ENCODE results near the gene FAM117B. TPM values are rescaled to one million over a fixed set of nuclear protein-coding genes. Genes with fewer than 3 reads are reported as not detected.

Gene FAM117B
- total RNA-seq, 2 donors from 2014 or later: 7.0 to 17.1 TPM

DNA sequence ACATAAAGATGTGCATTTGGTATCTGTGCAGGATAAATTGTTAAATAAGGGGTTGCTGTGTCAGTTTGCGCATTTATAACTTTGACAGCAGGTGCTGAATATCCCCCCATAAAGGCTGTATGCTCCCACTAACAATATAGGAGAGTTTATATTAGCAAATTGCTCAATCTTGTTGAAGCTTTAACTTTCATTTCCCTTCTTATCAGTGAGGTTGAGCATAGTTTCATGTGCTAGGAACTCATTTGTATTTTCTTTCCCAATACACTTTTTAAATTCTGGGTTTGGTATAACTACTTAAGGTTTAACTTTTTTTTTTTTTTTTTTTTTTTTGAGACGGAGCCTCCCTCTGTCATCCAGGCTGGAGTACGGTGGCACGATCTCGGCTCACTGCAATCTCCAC, 89.0 kb downstream of the FAM117B start:
- H3K27me3 ChIP-seq: no peaks in the 10 kb centered on the region
- no peaks in the 10 kb centered on the region for H3K36me3 ChIP-seq (replicated peaks in 1 of 2; ENCODE audit: insufficient read depth in 1 of 2, low read depth in 2 of 2)
- no peaks in the 10 kb centered on the region for H3K9me3 ChIP-seq
- no peaks in the 10 kb centered on the region for H3K4me1 ChIP-seq
- no peak overlapping the region for H3K27ac ChIP-seq
- ATAC-seq: no peak
- TF ChIP-seq POLR2A (IDR thresholded peaks at IDR 0.05): no peak
- TF ChIP-seq, protein P1, sequence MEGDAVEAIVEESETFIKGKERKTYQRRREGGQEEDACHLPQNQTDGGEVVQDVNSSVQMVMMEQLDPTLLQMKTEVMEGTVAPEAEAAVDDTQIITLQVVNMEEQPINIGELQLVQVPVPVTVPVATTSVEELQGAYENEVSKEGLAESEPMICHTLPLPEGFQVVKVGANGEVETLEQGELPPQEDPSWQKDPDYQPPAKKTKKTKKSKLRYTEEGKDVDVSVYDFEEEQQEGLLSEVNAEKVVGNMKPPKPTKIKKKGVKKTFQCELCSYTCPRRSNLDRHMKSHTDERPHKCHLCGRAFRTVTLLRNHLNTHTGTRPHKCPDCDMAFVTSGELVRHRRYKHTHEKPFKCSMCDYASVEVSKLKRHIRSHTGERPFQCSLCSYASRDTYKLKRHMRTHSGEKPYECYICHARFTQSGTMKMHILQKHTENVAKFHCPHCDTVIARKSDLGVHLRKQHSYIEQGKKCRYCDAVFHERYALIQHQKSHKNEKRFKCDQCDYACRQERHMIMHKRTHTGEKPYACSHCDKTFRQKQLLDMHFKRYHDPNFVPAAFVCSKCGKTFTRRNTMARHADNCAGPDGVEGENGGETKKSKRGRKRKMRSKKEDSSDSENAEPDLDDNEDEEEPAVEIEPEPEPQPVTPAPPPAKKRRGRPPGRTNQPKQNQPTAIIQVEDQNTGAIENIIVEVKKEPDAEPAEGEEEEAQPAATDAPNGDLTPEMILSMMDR (IDR thresholded peaks at IDR 0.05): no peak
- intact Hi-C loops (cut with DNase I): no loop called here
- WGBS, 2 donors: 98 to 99% methylated on average over 5 of the region's 5 CpGs
- DNase-seq: no peak
- no peak overlapping the region for H3K4me3 ChIP-seq

DNA sequence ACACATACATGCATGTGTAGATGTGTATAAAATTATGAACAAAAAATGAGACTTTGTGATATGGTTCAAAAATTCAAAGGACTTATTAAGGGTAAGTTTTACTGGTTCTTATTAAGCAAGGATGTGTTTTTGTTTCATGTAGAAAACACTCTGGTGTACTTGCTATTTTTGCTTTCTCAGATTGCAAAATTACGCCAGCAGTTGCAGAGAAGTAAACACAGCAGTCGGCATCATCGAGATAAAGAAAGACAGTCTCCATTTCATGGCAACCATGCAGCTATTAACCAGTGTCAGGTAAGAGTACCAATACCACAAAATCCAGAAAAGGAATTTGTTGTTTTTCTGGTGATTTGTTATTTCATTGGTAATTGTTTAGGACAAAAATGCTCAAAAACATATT, 91.3 kb downstream of the FAM117B start:
- ATAC-seq: no peak
- WGBS, 2 donors: 57 to 69% methylated on average over 3 of the region's 3 CpGs
- TF ChIP-seq, protein P1 (IDR thresholded peaks at IDR 0.05): no peak
- TF ChIP-seq POLR2A (IDR thresholded peaks at IDR 0.05): no peak
- H3K9me3 ChIP-seq: no peaks in the 10 kb centered on the region
- no peaks in the 10 kb centered on the region for H3K4me1 ChIP-seq
- no peak overlapping the region for H3K27ac ChIP-seq
- no peaks in the 10 kb centered on the region for H3K27me3 ChIP-seq
- intact Hi-C loops (cut with DNase I): no loop called here
- H3K4me3 ChIP-seq: no peak overlapping the region
- no peak for DNase-seq
- no peaks in the 10 kb centered on the region for H3K36me3 ChIP-seq (replicated peaks in 1 of 2; ENCODE audit: insufficient read depth in 1 of 2, low read depth in 2 of 2)

DNA sequence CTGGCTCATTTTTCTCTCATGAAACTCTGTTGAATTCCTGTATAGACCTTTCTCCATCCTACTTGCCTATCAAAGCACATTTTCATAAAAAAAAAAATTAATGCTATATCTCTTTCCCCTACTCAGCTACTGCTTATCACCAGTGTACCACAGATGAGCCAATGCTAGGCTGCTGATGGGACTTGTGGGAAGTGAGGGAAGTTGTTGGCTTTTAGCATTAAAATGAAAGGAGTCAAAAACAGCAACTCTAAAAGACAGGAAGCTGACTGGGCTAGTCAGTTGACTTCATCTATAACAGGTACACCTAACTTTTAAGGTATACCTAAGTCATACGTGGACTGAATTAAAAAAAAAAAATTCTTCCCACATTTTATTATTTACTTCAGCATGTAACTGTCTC, 102.1 kb downstream of the FAM117B start:
- Histone ChIP-seq H3K4me3 (no peak overlapping the region), H3K9me3 (peaks cover 0 to 5% (median 0%) of the 10 kb centered on the region in 3 donors), H3K36me3 (replicated peaks in 1 of 2; ENCODE audit: insufficient read depth in 1 of 2, low read depth in 2 of 2) (peaks cover 0 to 3% of the 10 kb centered on the region in 2 donors), H3K4me1 (no peaks in the 10 kb centered on the region), H3K27ac (no peak overlapping the region), H3K27me3 (no peaks in the 10 kb centered on the region)
- no peak for DNase-seq
- TF ChIP-seq, protein P1 (IDR thresholded peaks at IDR 0.05): no peak
- TF ChIP-seq POLR2A (IDR thresholded peaks at IDR 0.05): no peak
- ATAC-seq: no peak
- WGBS, 2 donors: 95 to 100% methylated on average over 1 of the region's 1 CpG
- intact Hi-C loops (cut with DNase I): no loop called here

DNA sequence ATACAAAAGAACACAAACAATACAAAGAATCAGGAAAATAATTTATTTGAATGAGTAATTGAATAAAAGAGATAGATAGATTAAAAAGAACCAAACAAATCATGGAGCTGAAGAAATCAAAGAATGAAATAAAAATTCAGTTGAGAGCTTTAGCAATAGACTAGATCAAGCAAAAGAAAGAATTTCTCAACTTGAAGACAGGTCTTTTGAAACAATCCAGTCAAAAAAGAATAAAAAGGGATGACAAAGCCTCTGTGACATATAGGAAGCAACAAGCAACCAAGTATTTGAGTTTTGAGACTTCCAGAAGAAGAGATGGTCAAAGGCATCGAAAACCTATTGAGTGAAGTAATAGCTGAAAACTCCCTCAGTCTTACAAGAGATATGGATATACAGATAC, 108.8 kb downstream of the FAM117B start:
- Histone ChIP-seq H3K27ac (no peak overlapping the region), H3K9me3 (peaks cover 0 to 6% (median 0%) of the 10 kb centered on the region in 3 donors), H3K4me3 (no peak overlapping the region), H3K27me3 (no peaks in the 10 kb centered on the region), H3K4me1 (no peaks in the 10 kb centered on the region), H3K36me3 (replicated peaks in 1 of 2; ENCODE audit: insufficient read depth in 1 of 2, low read depth in 2 of 2) (peaks cover 0 to 1% of the 10 kb centered on the region in 2 donors)
- intact Hi-C loops (cut with DNase I): no loop called here
- 91 to 100% methylated on average over 1 of the region's 1 CpG for WGBS, 2 donors
- DNase-seq: no peak
- TF ChIP-seq, protein P1 (IDR thresholded peaks at IDR 0.05): no peak
- TF ChIP-seq POLR2A (IDR thresholded peaks at IDR 0.05): no peak
- no peak for ATAC-seq

DNA sequence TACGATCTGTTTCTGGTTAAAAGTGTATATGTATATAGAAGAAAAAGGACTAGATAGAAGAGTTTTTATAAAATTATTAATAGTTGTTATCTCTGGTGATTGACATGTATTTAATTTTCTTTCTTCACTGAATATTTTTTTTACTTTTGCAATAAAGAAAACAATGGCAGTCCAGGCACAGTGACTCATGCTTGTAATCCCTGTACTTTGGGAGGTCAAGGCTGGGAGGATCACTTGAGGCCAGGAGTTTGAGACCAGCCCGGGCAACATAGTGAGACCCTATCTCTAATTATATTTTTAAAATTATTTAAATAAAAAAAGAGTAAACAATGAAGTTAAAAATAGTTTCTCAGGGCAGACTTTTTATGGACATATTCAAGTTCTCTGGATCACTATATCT, 114.7 kb downstream of the FAM117B start:
- no peak overlapping the region for H3K4me3 ChIP-seq
- H3K27ac ChIP-seq: no peak overlapping the region
- no peaks in the 10 kb centered on the region for H3K27me3 ChIP-seq
- intact Hi-C loops (cut with DNase I): no loop called here
- DNase-seq (no peak), ATAC-seq (no peak)
- H3K4me1 ChIP-seq: no peaks in the 10 kb centered on the region
- 62 to 67% methylated on average over 2 of the region's 2 CpGs for WGBS, 2 donors
- peaks cover 0 to 6% (median 0%) of the 10 kb centered on the region in 3 donors for H3K9me3 ChIP-seq
- H3K36me3 ChIP-seq (replicated peaks in 1 of 2; ENCODE audit: insufficient read depth in 1 of 2, low read depth in 2 of 2): no peaks in the 10 kb centered on the region
- TF ChIP-seq, protein P1 (IDR thresholded peaks at IDR 0.05): no peak
